Aorta (tissue), 4 donors: ENCODE data around the gene GBP4. TPM values are rescaled to one million over a fixed set of nuclear protein-coding genes. Genes with fewer than 3 reads are reported as not detected.

Experiments used
- polyA plus RNA-seq, 2 donors: library from polyadenylated mRNA; stranded (reverse); fragments of 200-250 nt; gene quantifications; one replicate each; pipeline ENCODE4 v1.2.3, GENCODE V29; 2013
- total RNA-seq, 2 donors: library from RNA; stranded (reverse); fragmentation: NEBNext Ultra II Directional; extraction: Animal tissue kit (Norgen Biotek cat#: 25700); gene quantifications; one replicate each; pipeline ENCODE4 v1.2.1, GENCODE V29; 2021
- donor health status: healthy with polysubstance abuse.
- donor health status: Bipolar disorder and iron deficiency.
- donor health status: DM: no; HTN: no; CAD: no.
- donor health status: DM: yes; HTN: yes; CAD: no.

GBP4 gene
- total and polyA plus RNA-seq, 4 donors, result 1.4 to 17.7 (median 6.9) TPM

Other genes starting within 250 kb of the GBP4 start
- gene KYAT3, start 206.3 kb downstream of the GBP4 start, total RNA-seq, result 10 to 100 TPM; 20.0 to 25.8 TPM
- 10 to 100 TPM; 23.8 to 25.5 TPM for gene KYAT3, start 206.3 kb downstream of the GBP4 start, polyA plus RNA-seq
- gene RBMXL1, start 206.3 kb downstream of the GBP4 start, total RNA-seq, result 10 to 100 TPM; 23.4 to 30.7 TPM
- gene RBMXL1, start 206.3 kb downstream of the GBP4 start, polyA plus RNA-seq, result 10 to 100 TPM in 1 of 2 donors, 1 to 10 TPM in 1; 7.9 to 11.4 TPM
- 10 to 100 TPM; 20.6 to 47.8 TPM for gene GBP3, start 176.1 kb downstream of the GBP4 start, total RNA-seq
- gene GBP3, start 176.1 kb downstream of the GBP4 start, polyA plus RNA-seq, result 10 to 100 TPM in 1 of 2 donors, 1 to 10 TPM in 1; 9.5 to 25.4 TPM
- gene GBP1, start 133.7 kb downstream of the GBP4 start, total RNA-seq, result 10 to 100 TPM; 43.8 to 62.6 TPM
- 10 to 100 TPM in 1 of 2 donors, 1 to 10 TPM in 1; 9.6 to 45.3 TPM for gene GBP1, start 133.7 kb downstream of the GBP4 start, polyA plus RNA-seq
- 100 to 1,000 TPM; 110 to 123 TPM for gene GBP2, start 72.8 kb downstream of the GBP4 start, total RNA-seq
- 100 to 1,000 TPM in 1 of 2 donors, 10 to 100 TPM in 1; 67.6 to 217 TPM for gene GBP2, start 72.8 kb downstream of the GBP4 start, polyA plus RNA-seq
- under 1 TPM in 1 of 2 donors, not detected in 1; 0.21 TPM for gene GBP7, start 22.9 kb downstream of the GBP4 start, total RNA-seq
- not detected for gene GBP7, start 22.9 kb downstream of the GBP4 start, polyA plus RNA-seq
- 1 to 10 TPM; 3.7 to 7.9 TPM for gene GBP5, start 73.9 kb upstream of the GBP4 start, total RNA-seq
- 1 to 10 TPM in 1 of 2 donors, under 1 TPM in 1; 0.20 to 1.0 TPM for gene GBP5, start 73.9 kb upstream of the GBP4 start, polyA plus RNA-seq
- gene GBP6, start 165.1 kb upstream of the GBP4 start, total RNA-seq, result not detected
- gene GBP6, start 165.1 kb upstream of the GBP4 start, polyA plus RNA-seq, result under 1 TPM; 0.13 TPM